SH-SY5Y (cell line): ENCODE results near the gene TTC23L.

Experiments used
- GATA2 ChIP-seq: IDR thresholded peaks from 2 replicates; pipeline ENCODE4 v1.6.1; 2011; ENCODE audit warnings: mild to moderate bottlenecking, low read depth, low read length
- GATA3 ChIP-seq: IDR thresholded peaks from 2 replicates; pipeline ENCODE4 v1.6.1; 2011; ENCODE audit warnings: low read depth, mild to moderate bottlenecking, low read length, moderate library complexity

DNA sequence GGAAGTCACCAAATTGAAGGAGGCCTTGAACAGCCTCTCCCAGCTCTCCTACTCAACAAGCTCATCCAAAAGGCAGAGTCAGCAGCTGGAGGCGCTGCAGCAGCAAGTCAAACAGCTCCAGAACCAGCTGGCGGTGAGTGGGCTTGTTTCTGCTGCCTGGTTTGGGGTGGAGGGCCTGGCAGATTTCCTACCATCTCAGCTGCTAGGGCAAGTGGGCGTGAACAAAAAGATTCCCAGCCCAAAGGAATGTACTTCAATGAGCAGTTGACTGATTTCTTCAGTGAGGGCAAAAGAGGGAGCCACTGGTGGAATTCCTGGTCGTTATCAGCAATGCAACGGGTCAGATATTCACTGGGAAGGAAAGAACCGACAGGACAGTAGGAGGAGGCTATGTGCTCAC, 12.6 kb upstream of the TTC23L start:
- TF ChIP-seq GATA3: no peak
- TF ChIP-seq GATA2: no peak
